Measurements from ENCODE around the gene INA. TPM values are rescaled to one million over a fixed set of nuclear protein-coding genes. Genes with fewer than 3 reads are reported as not detected.

The INA gene
- total and polyA plus RNA-seq, 2 experiments from 2014 or later: 10.0 to 25.1 TPM

DNA sequence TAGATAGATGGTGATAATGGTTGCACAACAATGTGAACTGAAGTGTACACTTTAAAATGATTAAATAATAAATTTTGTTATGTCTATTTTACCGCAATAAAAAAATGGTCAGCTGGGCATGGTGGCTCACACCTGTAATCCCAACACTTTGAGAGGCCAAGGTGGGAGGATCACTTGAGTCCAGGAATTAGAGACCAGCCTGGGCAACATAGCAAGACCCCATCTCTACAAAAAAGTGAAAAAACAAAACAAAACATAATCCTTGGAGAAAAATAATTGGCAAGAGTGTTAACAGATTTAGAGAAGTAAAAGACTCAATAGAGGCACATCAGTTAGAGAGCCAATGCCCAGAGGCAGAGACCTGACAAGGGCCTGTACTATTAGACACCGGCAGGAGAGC, 41.2 kb upstream of the INA start (continued):
- TF ChIP-seq, protein P1, sequence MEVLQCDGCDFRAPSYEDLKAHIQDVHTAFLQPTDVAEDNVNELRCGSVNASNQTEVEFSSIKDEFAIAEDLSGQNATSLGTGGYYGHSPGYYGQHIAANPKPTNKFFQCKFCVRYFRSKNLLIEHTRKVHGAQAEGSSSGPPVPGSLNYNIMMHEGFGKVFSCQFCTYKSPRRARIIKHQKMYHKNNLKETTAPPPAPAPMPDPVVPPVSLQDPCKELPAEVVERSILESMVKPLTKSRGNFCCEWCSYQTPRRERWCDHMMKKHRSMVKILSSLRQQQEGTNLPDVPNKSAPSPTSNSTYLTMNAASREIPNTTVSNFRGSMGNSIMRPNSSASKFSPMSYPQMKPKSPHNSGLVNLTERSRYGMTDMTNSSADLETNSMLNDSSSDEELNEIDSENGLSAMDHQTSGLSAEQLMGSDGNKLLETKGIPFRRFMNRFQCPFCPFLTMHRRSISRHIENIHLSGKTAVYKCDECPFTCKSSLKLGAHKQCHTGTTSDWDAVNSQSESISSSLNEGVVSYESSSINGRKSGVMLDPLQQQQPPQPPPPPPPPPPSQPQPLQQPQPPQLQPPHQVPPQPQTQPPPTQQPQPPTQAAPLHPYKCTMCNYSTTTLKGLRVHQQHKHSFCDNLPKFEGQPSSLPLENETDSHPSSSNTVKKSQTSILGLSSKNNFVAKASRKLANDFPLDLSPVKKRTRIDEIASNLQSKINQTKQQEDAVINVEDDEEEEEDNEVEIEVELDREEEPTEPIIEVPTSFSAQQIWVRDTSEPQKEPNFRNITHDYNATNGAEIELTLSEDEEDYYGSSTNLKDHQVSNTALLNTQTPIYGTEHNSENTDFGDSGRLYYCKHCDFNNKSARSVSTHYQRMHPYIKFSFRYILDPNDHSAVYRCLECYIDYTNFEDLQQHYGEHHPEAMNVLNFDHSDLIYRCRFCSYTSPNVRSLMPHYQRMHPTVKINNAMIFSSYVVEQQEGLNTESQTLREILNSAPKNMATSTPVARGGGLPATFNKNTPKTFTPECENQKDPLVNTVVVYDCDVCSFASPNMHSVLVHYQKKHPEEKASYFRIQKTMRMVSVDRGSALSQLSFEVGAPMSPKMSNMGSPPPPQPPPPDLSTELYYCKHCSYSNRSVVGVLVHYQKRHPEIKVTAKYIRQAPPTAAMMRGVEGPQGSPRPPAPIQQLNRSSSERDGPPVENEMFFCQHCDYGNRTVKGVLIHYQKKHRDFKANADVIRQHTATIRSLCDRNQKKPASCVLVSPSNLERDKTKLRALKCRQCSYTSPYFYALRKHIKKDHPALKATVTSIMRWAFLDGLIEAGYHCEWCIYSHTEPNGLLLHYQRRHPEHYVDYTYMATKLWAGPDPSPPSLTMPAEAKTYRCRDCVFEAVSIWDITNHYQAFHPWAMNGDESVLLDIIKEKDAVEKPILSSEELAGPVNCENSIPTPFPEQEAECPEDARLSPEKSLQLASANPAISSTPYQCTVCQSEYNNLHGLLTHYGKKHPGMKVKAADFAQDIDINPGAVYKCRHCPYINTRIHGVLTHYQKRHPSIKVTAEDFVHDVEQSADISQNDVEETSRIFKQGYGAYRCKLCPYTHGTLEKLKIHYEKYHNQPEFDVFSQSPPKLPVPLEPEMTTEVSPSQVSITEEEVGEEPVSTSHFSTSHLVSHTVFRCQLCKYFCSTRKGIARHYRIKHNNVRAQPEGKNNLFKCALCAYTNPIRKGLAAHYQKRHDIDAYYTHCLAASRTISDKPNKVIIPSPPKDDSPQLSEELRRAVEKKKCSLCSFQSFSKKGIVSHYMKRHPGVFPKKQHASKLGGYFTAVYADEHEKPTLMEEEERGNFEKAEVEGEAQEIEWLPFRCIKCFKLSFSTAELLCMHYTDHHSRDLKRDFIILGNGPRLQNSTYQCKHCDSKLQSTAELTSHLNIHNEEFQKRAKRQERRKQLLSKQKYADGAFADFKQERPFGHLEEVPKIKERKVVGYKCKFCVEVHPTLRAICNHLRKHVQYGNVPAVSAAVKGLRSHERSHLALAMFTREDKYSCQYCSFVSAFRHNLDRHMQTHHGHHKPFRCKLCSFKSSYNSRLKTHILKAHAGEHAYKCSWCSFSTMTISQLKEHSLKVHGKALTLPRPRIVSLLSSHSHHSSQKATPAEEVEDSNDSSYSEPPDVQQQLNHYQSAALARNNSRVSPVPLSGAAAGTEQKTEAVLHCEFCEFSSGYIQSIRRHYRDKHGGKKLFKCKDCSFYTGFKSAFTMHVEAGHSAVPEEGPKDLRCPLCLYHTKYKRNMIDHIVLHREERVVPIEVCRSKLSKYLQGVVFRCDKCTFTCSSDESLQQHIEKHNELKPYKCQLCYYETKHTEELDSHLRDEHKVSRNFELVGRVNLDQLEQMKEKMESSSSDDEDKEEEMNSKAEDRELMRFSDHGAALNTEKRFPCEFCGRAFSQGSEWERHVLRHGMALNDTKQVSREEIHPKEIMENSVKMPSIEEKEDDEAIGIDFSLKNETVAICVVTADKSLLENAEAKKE (CRISPR knock-in tag; IDR thresholded peaks at IDR 0.05): no peak
- TF ChIP-seq EZH2phosphoT487 (IDR thresholded peaks at IDR 0.05; ENCODE audit: unreplicated experiment) (no peak), NANOG (IDR thresholded peaks at IDR 0.05; ENCODE audit: borderline replicate concordance) (no peak), ZNF331 (CRISPR knock-in tag; IDR thresholded peaks at IDR 0.05; ENCODE audit: low read depth) (no peak), JUNB (IDR thresholded peaks at IDR 0.05; ENCODE audit: unreplicated experiment) (no peak)

- H3K27ac ChIP-seq (ENCODE audit: low read depth): 0 out of 2 replicates have a peak overlapping the region, but pooled peaks have one; percentile 24
- H3K4me1 ChIP-seq (ENCODE audit: insufficient read depth): peaks cover 16% of the 10 kb centered on the region
- Mint-ChIP-seq H3K36me3 (ENCODE audit: low read depth) (no peaks in the 10 kb centered on the region; the same call in 2 of the 3 replicates), H3K4me1 (peaks cover 17% of the 10 kb centered on the region), H3K27ac (no peak overlapping the region), H3K27me3 (ENCODE audit: insufficient read depth, low read depth, poor library complexity) (peaks cover 6% of the 10 kb centered on the region), H3K4me3 (no peak overlapping the region), H3K9me3 (no peaks in the 10 kb centered on the region; the same call in 2 of the 3 replicates)
- H3F3A ChIP-seq (replicated peaks; ENCODE audit: low read depth): 0 out of 2 replicates have a peak, but pooled peaks cover 2% of the 10 kb centered on the region
- no peak overlapping the region for H3K4me3 ChIP-seq
- DNase-seq (ENCODE audit: low spot score) (peak; percentile 88), ATAC-seq (peak; percentile 95)
- H4K20me1 ChIP-seq (replicated peaks; ENCODE audit: insufficient read depth): no peaks in the 10 kb centered on the region
- no peaks in the 10 kb centered on the region for H3K27me3 ChIP-seq (ENCODE audit: insufficient read depth)
- H2AFZ ChIP-seq: peak overlapping the region; percentile 97
- H3K4me2 ChIP-seq: no peak overlapping the region
- no peaks in the 10 kb centered on the region for H3K36me3 ChIP-seq (ENCODE audit: insufficient read depth)
- no peaks in the 10 kb centered on the region for H3K9me2 ChIP-seq (ENCODE audit: insufficient read depth)
- TF ChIP-seq, protein P2, sequence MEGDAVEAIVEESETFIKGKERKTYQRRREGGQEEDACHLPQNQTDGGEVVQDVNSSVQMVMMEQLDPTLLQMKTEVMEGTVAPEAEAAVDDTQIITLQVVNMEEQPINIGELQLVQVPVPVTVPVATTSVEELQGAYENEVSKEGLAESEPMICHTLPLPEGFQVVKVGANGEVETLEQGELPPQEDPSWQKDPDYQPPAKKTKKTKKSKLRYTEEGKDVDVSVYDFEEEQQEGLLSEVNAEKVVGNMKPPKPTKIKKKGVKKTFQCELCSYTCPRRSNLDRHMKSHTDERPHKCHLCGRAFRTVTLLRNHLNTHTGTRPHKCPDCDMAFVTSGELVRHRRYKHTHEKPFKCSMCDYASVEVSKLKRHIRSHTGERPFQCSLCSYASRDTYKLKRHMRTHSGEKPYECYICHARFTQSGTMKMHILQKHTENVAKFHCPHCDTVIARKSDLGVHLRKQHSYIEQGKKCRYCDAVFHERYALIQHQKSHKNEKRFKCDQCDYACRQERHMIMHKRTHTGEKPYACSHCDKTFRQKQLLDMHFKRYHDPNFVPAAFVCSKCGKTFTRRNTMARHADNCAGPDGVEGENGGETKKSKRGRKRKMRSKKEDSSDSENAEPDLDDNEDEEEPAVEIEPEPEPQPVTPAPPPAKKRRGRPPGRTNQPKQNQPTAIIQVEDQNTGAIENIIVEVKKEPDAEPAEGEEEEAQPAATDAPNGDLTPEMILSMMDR (conservative IDR thresholded peaks at IDR 0.05; ENCODE audit: low read depth in 2 of 2): peak; percentile 61 to 96
- TF ChIP-seq ZNF331 (CRISPR knock-in tag; IDR thresholded peaks at IDR 0.05; ENCODE audit: low read depth) (no peak), POLR2AphosphoS5 (IDR thresholded peaks at IDR 0.05; ENCODE audit: low read depth) (no peak), STAT1 (IDR thresholded peaks at IDR 0.05; ENCODE audit: unreplicated experiment) (no peak), EZH2phosphoT487 (IDR thresholded peaks at IDR 0.05; ENCODE audit: unreplicated experiment) (no peak), CREB1 (CRISPR knock-in tag; IDR thresholded peaks at IDR 0.05; ENCODE audit: low read depth) (no peak), JUNB (IDR thresholded peaks at IDR 0.05; ENCODE audit: unreplicated experiment) (no peak), EZH2 (IDR thresholded peaks at IDR 0.05; ENCODE audit: low read depth, unreplicated experiment) (no peak)
- TF ChIP-seq, protein P3, sequence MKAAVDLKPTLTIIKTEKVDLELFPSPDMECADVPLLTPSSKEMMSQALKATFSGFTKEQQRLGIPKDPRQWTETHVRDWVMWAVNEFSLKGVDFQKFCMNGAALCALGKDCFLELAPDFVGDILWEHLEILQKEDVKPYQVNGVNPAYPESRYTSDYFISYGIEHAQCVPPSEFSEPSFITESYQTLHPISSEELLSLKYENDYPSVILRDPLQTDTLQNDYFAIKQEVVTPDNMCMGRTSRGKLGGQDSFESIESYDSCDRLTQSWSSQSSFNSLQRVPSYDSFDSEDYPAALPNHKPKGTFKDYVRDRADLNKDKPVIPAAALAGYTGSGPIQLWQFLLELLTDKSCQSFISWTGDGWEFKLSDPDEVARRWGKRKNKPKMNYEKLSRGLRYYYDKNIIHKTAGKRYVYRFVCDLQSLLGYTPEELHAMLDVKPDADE (IDR thresholded peaks at IDR 0.05): no peak
- no peaks in the 10 kb centered on the region for H3K79me2 ChIP-seq (replicated peaks; ENCODE audit: insufficient read depth)
These were observed 38.3 kb upstream of the INA start for GRCh38 chr10:103238506-103239252.
